Activated T-cell treated with anti-CD3 and anti-CD28 coated beads, Interleukin-2, amount 50 U/mL, for 24 hours (primary cell): Measurements from ENCODE around the gene LRRC15.
A peak's percentile ranks its signal among the peaks of the same experiment; 100 is the strongest.

ENCODE experiments used
- DNase-seq: peaks from one replicate; pipeline ENCODE4 v3.0.0-alpha.2; 2020
- H3K27ac Mint-ChIP-seq: 2 replicates; pipeline ENCODE4 v1.8.0; 2020; ENCODE audit warnings: mild to moderate bottlenecking, mixed read lengths
- H3K27me3 Mint-ChIP-seq: 2 replicates; pipeline ENCODE4 v1.8.0; 2020; ENCODE audit warnings: mixed read lengths
- H3K36me3 Mint-ChIP-seq: 2 replicates; pipeline ENCODE4 v1.8.0; 2020; ENCODE audit warnings: low read depth, mixed read lengths
- H3K4me1 Mint-ChIP-seq: 2 replicates; pipeline ENCODE4 v1.8.0; 2020; ENCODE audit warnings: low read depth, mixed read lengths
- H3K4me3 Mint-ChIP-seq: 2 replicates; pipeline ENCODE4 v1.8.0; 2020; ENCODE audit warnings: mild to moderate bottlenecking, moderate library complexity, mixed read lengths
- H3K9me3 Mint-ChIP-seq: 2 replicates; pipeline ENCODE4 v1.8.0; 2020; ENCODE audit warnings: mixed read lengths

The LRRC15 gene

DNA sequence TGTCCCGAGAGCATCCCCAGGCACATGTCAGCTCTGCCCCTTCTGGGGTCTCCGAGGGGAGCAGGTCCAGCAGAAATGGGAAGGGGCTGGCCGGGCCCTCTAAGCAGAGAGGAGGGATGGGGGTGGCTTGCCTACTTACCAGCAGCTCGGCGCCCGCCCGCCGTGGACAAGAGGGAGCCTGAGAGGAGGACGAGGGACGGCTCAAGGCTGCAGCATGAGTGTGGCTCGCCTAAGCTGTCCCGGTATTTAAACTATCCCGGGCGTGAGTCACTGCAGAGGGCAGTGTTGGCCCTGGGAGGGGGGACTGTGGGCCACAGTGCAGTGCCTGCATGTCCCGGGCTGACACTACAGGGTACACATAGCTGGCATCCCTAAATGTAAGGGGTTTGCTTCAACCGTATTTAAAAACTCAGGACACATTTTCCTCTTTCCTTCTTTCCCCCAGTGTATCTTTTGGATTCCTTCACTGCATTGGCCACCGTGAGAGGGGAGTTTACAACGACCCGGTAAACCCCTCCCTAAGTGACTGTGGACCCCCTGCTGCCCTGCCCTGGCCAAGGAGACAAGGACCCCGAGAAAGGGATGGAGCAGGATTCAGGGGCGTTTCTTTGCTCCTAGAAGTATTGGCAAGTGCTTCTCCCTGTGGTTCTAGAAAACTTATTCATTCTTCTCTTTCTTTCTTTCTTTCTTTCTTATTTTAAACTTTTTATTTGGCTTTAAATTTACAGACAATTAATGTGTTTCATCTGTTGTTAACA, at the start of gene LRRC15:
TSS of gene LRRC15 (minus strand) at position 222 of the 758 bp plus-strand sequence. CDS start 8,700 bp downstream, outside the sequence.
- Mint-ChIP-seq H3K27ac (no peak within 1 kb of the TSS), H3K36me3 (no peaks in the 10 kb centered on the region), H3K27me3 (peaks cover 44% of the 10 kb centered on the region), H3K4me1 (no peaks in the 10 kb centered on the region), H3K4me3 (no peak within 1 kb of the TSS), H3K9me3 (no peaks in the 10 kb centered on the region)
- no peak for DNase-seq

DNA sequence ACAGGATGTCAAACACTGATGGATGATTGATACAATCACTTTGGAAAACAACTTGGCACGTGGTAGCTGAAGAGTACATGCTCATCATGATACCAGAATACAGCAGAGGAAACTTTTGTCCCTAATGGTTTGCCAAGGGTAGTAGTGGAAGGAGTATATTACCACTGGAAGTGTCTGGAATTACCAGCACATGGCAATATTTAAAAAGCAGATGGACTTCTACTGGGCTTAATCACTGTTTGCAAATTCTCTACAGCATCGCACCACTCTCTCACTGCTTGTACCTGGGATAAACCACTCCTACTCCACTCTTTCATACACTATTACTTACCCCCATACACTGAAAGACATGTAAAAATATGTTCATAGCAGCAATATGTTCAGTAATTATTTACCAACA, 49.1 kb upstream of the LRRC15 start:
- Mint-ChIP-seq H3K9me3 (no peaks in the 10 kb centered on the region), H3K4me3 (no peak overlapping the region), H3K27ac (no peak overlapping the region), H3K36me3 (peaks cover 87% of the 10 kb centered on the region), H3K4me1 (no peaks in the 10 kb centered on the region), H3K27me3 (no peaks in the 10 kb centered on the region)
- DNase-seq: no peak

GRCh38 chr3:194407423-194407822, 37.9 kb upstream of the LRRC15 start:
- Mint-ChIP-seq H3K27ac (peak overlapping the region; percentile 81), H3K9me3 (no peaks in the 10 kb centered on the region), H3K4me3 (no peak overlapping the region), H3K36me3 (peaks cover 86% of the 10 kb centered on the region), H3K27me3 (no peaks in the 10 kb centered on the region), H3K4me1 (peaks cover 11% of the 10 kb centered on the region)
- DNase-seq: no peak

- Mint-ChIP-seq H3K4me1 (peaks cover 11% of the 10 kb centered on the region), H3K36me3 (peaks cover 71% of the 10 kb centered on the region), H3K27ac (peak overlapping the region; percentile 48), H3K4me3 (no peak overlapping the region), H3K9me3 (no peaks in the 10 kb centered on the region), H3K27me3 (no peaks in the 10 kb centered on the region)
- no peak for DNase-seq
Measured at GRCh38 chr3:194405766-194406165, 36.2 kb upstream of the LRRC15 start.

DNA sequence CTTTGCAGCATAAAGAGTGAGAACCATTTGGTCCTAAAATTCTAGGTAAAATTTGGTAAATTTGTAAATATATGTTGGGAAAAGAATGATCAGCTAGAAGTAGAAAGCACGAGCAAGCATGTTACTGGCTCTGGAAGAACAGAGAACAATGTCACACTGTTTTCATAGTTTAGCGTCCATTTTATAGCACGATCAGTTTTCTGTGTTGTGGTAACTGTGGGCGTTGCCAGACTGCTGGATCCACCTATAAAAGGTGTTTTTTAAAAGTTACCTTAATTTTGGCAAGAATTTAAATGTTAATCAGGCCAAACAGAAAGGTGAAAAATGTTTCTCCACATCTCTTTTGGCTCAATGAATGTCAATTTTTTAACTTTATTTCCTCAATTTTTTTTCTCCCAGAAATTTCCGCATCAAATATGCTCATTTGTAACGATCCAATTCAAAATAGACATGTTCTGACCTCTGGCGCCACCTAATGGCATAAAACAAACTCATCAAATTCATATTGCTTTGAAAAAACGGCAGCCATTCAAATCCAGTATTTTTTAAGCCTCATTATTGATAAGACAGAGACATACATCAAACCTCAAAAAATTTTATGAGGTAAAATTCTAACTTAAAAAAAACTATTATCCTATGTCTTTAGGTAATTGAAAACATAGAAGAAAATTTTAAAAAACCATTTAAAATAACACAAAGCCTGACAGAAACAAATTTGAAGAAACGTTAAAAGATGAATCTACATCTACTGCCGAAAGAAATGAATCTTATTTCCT, 35.0 kb upstream of the LRRC15 start:
- Mint-ChIP-seq H3K27me3 (no peaks in the 10 kb centered on the region), H3K36me3 (peaks cover 59% of the 10 kb centered on the region), H3K27ac (no peak overlapping the region), H3K9me3 (no peaks in the 10 kb centered on the region), H3K4me1 (peaks cover 17% of the 10 kb centered on the region), H3K4me3 (no peak overlapping the region)
- DNase-seq: no peak

GRCh38 chr3:194401868-194402329, 32.4 kb upstream of the LRRC15 start:
- Mint-ChIP-seq H3K4me1 (peaks cover 41% of the 10 kb centered on the region), H3K4me3 (no peak overlapping the region), H3K27ac (no peak overlapping the region), H3K36me3 (peaks cover 38% of the 10 kb centered on the region), H3K9me3 (no peaks in the 10 kb centered on the region), H3K27me3 (peaks cover 21% of the 10 kb centered on the region)
- DNase-seq: no peak

- H3K27ac Mint-ChIP-seq: no peak overlapping the region
- H3K36me3 Mint-ChIP-seq: peaks cover 33% of the 10 kb centered on the region
- no peaks in the 10 kb centered on the region for H3K9me3 Mint-ChIP-seq
- peaks cover 24% of the 10 kb centered on the region for H3K27me3 Mint-ChIP-seq
- no peak overlapping the region for H3K4me3 Mint-ChIP-seq
- peaks cover 45% of the 10 kb centered on the region for H3K4me1 Mint-ChIP-seq
- DNase-seq: no peak
Measured at GRCh38 chr3:194401346-194401745, 31.8 kb upstream of the LRRC15 start.

- Mint-ChIP-seq H3K27ac (no peak overlapping the region), H3K4me3 (no peak overlapping the region), H3K4me1 (peaks cover 58% of the 10 kb centered on the region), H3K36me3 (peaks cover 19% of the 10 kb centered on the region), H3K27me3 (peaks cover 28% of the 10 kb centered on the region), H3K9me3 (no peaks in the 10 kb centered on the region)
- no peak for DNase-seq
Measured at GRCh38 chr3:194399874-194400411, 30.4 kb upstream of the LRRC15 start.

DNA sequence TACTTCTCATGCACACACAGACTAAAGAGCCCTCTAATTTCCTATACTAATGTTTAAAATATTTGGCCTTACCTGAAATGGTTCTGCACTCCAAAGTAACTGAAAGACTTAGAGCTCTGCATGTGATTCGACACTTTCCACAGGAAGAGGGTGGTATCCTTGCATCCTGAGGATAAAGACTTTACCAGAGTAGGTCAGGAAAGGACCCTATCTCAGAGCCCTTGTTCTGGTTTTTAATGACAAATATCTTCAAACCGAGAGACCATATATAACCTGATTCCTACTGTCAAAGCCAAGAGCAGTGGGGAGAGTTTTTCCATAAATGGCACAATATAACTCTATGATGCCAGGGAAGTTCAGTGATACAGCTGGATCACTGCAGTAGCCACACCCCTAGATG, 29.6 kb upstream of the LRRC15 start, which contains the start of gene GP5:
TSS of gene GP5 (minus strand) at position 101 of the 400 bp plus-strand sequence. CDS start 984 bp downstream, outside the sequence.
- Mint-ChIP-seq H3K27me3 (peaks cover 28% of the 10 kb centered on the region), H3K4me3 (peak within 1 kb of the TSS; percentile 76), H3K27ac (no peak within 1 kb of the TSS), H3K9me3 (no peaks in the 10 kb centered on the region), H3K36me3 (peaks cover 11% of the 10 kb centered on the region), H3K4me1 (peaks cover 57% of the 10 kb centered on the region)
- no peak for DNase-seq

GRCh38 chr3:194397757-194398312, 28.3 kb upstream of the LRRC15 start:
- Mint-ChIP-seq H3K27me3 (peaks cover 28% of the 10 kb centered on the region), H3K27ac (peak overlapping the region; percentile 55), H3K4me3 (peak overlapping the region; percentile 76), H3K9me3 (no peaks in the 10 kb centered on the region), H3K4me1 (peaks cover 57% of the 10 kb centered on the region), H3K36me3 (peaks cover under 1% of the 10 kb centered on the region)
- DNase-seq: peak; percentile 55

DNA sequence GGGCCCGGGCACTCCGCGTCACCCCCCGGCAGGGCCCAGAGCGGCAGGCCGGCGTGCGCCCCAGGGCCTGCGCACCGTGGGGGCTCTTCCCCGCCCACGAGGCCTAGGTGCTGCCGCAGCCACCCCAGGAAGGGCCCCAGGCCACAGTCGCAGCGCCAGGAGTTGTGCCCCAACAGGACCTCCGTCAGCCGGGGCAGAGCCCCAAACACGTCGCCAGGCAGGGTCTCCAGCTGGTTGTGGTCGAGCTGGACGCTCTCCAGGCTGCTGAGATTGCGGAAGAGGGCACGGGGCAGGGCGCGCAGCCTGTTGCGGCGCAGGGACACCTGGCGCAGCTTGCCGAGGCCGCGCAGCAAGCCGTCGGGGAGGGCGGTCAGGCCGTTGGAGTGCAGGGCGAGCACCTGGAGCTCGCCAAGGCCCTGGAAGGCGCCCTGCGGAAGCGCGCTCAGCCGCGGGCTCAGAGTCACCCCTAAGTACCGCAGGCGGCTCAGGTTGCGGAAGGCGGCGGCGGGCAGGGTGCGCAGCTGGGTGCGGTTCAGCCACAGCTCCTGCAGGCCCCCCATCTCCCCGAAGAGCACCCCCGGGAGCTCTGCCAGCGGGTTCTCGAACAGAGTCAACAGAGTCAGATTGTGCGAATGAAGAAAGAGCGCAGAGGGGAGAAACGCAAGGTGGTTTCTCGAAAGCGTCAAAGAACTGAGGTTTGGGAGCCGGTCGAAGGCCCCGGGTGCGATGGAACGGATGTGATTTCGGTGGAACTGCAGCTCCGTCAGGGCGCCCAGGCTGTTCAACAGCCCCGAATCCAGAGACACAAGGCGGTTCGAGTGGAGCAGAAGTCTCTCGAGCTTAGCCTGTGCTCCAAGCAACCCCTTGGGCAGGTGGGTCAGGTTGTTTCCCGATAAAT, 27.6 kb upstream of the LRRC15 start:
- Mint-ChIP-seq H3K36me3 (no peaks in the 10 kb centered on the region), H3K27me3 (peaks cover 28% of the 10 kb centered on the region), H3K27ac (peak overlapping the region; percentile 55), H3K4me3 (peak overlapping the region; percentile 76), H3K9me3 (no peaks in the 10 kb centered on the region), H3K4me1 (peaks cover 57% of the 10 kb centered on the region)
- peak; percentile 59 for DNase-seq

- H3K4me3 Mint-ChIP-seq: peak overlapping the region; percentile 40
- peak overlapping the region; percentile 56 for H3K27ac Mint-ChIP-seq
- no peaks in the 10 kb centered on the region for H3K9me3 Mint-ChIP-seq
- peaks cover 57% of the 10 kb centered on the region for H3K4me1 Mint-ChIP-seq
- no peak for DNase-seq
- peaks cover 28% of the 10 kb centered on the region for H3K27me3 Mint-ChIP-seq
- no peaks in the 10 kb centered on the region for H3K36me3 Mint-ChIP-seq
Measured at GRCh38 chr3:194396539-194396858, 27.0 kb upstream of the LRRC15 start.

DNA sequence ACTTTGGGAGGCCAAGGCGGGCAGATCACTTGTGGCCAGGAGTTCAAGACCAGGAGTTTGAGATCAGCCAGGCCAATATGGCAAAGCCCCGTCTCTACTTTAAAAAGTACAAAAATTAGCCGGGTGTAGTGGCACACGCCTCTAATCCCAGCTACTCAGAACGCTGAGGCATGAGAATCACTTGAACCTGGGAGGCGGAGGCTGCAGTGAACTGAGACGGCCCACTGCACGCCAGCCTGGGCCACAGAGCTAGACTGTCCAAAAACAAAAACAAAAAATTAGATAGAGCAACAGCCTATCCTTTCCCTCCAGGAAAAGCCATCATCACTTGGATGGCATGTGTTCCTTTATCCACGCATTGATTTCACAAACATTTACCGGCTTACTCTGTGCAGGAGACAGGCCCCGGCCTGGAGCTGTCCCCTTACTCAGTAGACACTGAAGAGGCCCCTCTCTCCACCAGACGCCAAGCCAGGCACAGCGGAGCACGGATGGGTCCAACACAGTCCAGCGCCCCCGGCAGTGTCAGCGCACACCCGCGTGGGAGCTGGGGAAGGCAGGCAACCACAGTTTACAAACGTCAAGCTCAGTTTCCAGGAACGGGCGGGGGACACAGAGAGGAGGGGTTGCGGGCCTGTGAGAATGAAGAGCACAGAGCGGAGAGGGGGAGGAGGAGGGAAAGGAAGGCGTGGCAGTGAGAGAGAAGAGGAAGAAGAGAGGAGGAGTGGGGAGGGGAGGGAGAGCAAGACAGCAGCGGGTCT, 26.4 kb upstream of the LRRC15 start:
- Mint-ChIP-seq H3K4me3 (peak overlapping the region; percentile 40), H3K36me3 (no peaks in the 10 kb centered on the region), H3K27ac (peak overlapping the region; percentile 56), H3K27me3 (peaks cover 28% of the 10 kb centered on the region), H3K4me1 (peaks cover 57% of the 10 kb centered on the region), H3K9me3 (peaks cover 1% of the 10 kb centered on the region)
- DNase-seq: peak; percentile 64
